Dendritic cell treated with granulocyte-macrophage colony-stimulating factor and Interleukin-4, amounts not matched to agents 40 ng/mL and 50 ng/mL, for 4 days (primary cell): ENCODE results near the gene BRD8.

Experiments
- H3K27ac Mint-ChIP-seq: one replicate; pipeline ENCODE4 v1.8.0; 2022; ENCODE audit warnings: mild to moderate bottlenecking, mixed read lengths
- H3K27me3 Mint-ChIP-seq: one replicate; pipeline ENCODE4 v1.8.0; 2022; ENCODE audit warnings: mild to moderate bottlenecking, mixed read lengths
- H3K36me3 Mint-ChIP-seq: one replicate; pipeline ENCODE4 v1.8.0; 2022; ENCODE audit warnings: low read depth, mixed read lengths
- H3K4me1 Mint-ChIP-seq: one replicate; pipeline ENCODE4 v1.8.0; 2022; ENCODE audit warnings: low read depth, mixed read lengths
- H3K4me3 Mint-ChIP-seq: one replicate; pipeline ENCODE4 v1.8.0; 2022; ENCODE audit warnings: mild to moderate bottlenecking, moderate library complexity, mixed read lengths
- H3K9me3 Mint-ChIP-seq: one replicate; pipeline ENCODE4 v1.8.0; 2022; ENCODE audit warnings: mixed read lengths
- intact Hi-C: fragments of 100-400 bp; cut with micrococcal nuclease; formaldehyde crosslinking; loops from one replicate; pipeline ENCODE4 v1.15.0; 2022

BRD8 gene

DNA sequence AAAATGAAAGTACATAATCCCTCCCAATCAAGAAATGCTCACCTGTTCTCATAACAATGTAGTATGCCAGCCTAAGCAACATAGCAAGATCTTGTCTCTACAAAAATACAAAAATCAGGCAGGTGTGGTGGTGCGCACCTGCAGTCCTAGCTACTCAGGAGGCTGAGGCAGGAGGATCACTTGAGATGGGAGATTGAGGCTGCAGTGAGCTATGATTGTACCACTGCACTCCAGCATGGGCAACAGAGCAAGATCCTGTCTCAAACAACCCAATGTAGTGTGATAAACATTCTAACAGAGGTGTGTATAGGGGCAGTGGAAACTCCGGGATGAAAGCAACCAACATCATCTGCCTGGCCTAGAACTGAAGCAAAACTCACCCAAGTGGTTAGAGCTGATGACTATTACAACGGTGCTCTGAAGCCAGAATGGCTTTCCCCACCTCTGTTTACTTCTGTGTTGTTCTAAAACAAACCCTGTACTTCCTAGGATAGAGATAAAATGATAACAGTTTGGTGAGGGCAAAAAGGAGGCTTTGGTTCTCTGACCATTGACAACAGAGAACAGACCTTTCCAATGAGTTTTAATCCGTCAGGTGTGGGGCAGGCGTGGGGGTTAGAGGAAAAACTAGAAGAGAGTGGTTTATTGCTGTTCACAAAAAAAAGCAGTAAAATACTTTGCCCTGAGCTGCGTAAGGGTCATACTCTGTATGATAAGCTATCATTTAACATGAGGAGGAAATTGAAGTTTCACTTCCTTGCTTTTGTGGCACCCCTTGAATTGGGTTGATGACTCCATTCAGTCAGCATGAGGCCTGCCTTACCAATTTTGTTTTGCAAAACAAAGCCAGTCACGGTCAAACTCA, 75.7 kb downstream of the BRD8 start:
- H3K27me3 Mint-ChIP-seq = peaks cover 28% of the 10 kb centered on the region
- no peak overlapping the region for H3K4me3 Mint-ChIP-seq
- H3K4me1 Mint-ChIP-seq = peaks cover 9% of the 10 kb centered on the region
- no peaks in the 10 kb centered on the region for H3K9me3 Mint-ChIP-seq
- intact Hi-C loops = no loop called here
- H3K27ac Mint-ChIP-seq = peak overlapping the region; percentile 26
- no peaks in the 10 kb centered on the region for H3K36me3 Mint-ChIP-seq

DNA sequence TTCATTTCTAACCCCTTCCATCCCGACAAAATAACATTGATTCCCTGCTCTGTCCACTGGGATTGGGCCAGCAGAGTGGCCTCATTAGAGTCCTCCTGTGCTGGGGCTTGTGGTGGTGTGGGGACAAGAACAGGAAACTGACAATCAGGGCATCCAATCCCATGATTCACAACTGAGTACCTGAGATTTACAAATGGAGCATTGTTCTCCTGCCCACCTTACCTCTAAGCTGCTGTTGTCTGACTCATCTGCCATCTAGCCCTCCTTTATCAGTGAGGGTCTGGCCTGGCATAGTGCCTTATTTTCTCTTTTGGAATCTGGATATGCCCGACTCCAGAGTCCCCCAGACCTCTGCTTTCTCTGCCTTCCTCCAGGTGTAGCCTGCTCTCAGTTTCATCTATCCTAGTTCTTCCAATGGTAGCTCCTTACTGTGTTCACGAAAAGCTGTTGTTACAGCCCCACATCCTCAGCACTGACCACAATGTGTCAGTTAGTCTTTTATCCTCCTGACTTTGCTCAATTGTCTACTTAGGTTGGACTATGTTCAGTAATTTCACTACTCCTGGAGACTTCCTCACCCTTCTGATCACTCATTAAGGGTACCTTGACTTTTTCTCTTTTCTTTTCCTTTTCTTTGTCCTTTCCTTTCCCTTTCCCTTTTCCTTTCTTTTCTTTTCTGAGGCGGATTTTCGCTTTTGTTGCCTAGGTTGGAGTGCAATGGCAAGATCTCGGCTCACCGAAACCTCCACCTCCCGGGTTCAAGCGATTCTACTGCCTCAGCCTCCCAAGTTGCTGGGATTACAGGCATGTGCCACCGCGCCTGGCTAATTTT, 81.2 kb downstream of the BRD8 start:
- Mint-ChIP-seq H3K4me3 (no peak overlapping the region), H3K4me1 (no peaks in the 10 kb centered on the region), H3K27ac (no peak overlapping the region), H3K36me3 (no peaks in the 10 kb centered on the region), H3K27me3 (peaks cover 45% of the 10 kb centered on the region), H3K9me3 (no peaks in the 10 kb centered on the region)
- intact Hi-C loops = no loop called here

DNA sequence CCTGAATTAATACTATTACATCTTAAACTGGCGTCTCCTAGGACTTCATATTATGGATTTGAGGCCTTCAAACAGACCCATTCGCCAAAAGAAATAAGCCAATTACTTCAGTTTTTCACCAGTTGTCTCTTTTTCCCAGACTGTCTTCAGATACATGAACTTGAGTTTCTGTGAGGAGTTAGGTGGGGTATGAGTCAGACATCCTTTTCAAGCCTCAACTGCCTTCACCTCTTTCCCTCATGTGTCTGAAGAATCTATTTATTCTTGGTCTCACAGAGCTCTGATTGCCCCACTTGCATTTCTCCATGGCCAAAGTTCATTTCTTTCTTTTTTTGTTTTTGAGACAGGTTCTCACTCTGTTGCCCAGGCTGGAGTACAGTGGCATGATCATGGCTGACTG, 82.1 kb downstream of the BRD8 start:
- Mint-ChIP-seq H3K4me1 (no peaks in the 10 kb centered on the region), H3K36me3 (no peaks in the 10 kb centered on the region), H3K4me3 (no peak overlapping the region), H3K27me3 (peaks cover 39% of the 10 kb centered on the region), H3K27ac (no peak overlapping the region), H3K9me3 (no peaks in the 10 kb centered on the region)
- intact Hi-C loops = no loop called here

DNA sequence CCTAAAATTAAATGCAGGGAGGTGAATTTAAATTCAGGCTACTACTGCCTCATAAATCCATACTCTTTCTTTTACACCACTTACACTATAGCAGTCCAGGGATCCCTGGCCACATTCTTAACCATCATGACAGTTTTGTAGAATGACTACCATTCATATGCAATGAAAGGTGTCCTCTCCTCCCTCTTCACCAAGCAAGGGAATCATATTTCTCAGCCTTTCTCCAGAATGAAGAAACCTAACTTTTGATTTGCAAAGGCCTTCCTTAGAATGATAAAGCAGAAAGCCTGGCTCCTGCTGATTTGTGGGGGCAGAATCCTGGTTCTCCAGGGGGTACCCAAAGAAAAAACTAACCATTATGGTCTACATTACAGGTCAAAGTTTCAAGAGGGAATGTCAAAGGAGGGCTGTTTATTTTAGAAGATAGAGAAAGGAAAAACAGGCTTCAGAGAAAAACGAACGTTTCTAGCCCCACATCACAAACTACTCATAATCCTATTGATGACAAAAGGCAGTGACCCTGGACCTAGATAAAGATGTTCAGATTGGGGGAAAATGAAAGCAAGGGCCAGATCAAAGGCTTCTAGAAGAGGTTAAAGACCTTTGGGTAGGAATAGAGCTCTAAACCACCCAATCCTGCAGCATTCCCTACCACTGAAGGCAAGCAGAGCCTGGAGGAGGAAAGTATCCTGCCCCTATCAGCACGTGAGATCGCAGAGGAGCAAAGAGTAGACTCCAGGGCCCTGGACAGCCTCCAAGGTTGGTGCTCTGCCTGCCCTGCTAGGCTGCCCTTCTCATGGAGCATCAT, 83.1 kb downstream of the BRD8 start:
- Mint-ChIP-seq H3K4me1 (no peaks in the 10 kb centered on the region), H3K27me3 (peaks cover 34% of the 10 kb centered on the region), H3K9me3 (no peaks in the 10 kb centered on the region), H3K4me3 (no peak overlapping the region), H3K36me3 (no peaks in the 10 kb centered on the region), H3K27ac (no peak overlapping the region)
- intact Hi-C loops = no loop called here

DNA sequence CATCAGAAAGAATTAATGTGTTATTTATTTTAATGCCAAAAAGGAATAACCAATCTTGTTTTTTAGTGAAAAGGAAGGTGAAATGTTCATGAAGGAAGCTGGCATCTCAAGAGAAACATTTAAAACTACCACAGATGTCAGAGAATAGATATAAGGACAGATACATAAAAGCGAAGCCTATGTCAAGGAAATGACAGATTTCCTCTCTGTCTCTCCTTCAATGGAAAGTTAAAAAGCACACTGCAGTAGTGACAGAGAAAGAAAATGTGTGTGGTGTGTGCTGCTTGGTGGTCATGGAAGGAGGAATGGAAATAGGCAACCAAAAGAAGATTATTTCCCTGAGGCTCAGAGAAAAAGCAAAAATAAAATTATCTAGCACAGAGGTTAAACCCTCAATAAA, 85.4 kb downstream of the BRD8 start:
- no peaks in the 10 kb centered on the region for H3K4me1 Mint-ChIP-seq
- H3K9me3 Mint-ChIP-seq = no peaks in the 10 kb centered on the region
- peaks cover 28% of the 10 kb centered on the region for H3K27me3 Mint-ChIP-seq
- H3K36me3 Mint-ChIP-seq = no peaks in the 10 kb centered on the region
- no peak overlapping the region for H3K4me3 Mint-ChIP-seq
- intact Hi-C loops = no loop called here
- no peak overlapping the region for H3K27ac Mint-ChIP-seq

DNA sequence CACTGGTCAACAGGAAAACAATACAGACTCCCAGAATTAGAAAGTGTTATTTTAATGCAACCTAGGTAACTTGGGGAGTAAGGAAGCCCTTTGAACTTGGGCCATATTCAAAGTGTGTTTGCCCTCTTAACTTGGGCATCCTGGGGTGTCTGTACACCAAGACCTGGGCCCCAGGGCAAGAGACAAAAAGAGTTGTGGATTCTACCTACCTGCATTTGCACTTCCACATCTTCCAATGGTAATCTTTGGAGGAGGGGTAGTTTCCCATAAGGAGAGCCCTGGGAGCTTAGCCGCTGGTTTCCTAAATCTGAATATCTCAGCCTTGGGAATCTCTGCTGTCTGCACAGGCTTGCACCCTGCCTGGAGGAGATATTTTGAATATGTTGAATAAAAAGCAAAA, 86.1 kb downstream of the BRD8 start:
- peaks cover 26% of the 10 kb centered on the region for H3K27me3 Mint-ChIP-seq
- intact Hi-C loops = no loop called here

DNA sequence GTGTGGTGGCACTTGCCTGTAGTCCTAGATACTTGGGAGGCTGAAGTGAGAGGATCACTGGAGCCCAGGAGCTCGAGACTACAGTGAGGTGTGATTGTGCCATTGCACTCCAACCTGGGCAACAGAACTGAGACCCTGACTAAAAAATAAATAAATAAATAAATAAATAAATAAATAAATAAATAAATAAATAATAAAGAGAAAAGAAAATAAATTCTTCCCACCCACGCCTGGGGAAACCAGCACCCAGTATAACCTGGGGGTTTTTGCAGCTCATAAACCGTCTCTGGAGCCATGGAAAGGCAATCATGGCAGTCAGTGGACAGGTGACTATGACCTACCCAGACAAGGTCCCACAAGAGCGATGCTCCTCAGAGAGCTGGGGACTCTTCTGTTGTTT, 86.7 kb downstream of the BRD8 start:
- Mint-ChIP-seq H3K9me3 (no peaks in the 10 kb centered on the region), H3K27ac (no peak overlapping the region), H3K4me1 (no peaks in the 10 kb centered on the region), H3K4me3 (no peak overlapping the region), H3K36me3 (no peaks in the 10 kb centered on the region), H3K27me3 (peaks cover 21% of the 10 kb centered on the region)
- intact Hi-C loops = no loop called here

More for the DNA sequence above, 86.1 kb downstream of the BRD8 start:
- H3K4me1 Mint-ChIP-seq = no peaks in the 10 kb centered on the region
- H3K4me3 Mint-ChIP-seq = no peak overlapping the region
- no peaks in the 10 kb centered on the region for H3K9me3 Mint-ChIP-seq
- no peak overlapping the region for H3K27ac Mint-ChIP-seq
- H3K36me3 Mint-ChIP-seq = no peaks in the 10 kb centered on the region
